ENCODE data around the gene ERBB4.

Gene ERBB4

DNA sequence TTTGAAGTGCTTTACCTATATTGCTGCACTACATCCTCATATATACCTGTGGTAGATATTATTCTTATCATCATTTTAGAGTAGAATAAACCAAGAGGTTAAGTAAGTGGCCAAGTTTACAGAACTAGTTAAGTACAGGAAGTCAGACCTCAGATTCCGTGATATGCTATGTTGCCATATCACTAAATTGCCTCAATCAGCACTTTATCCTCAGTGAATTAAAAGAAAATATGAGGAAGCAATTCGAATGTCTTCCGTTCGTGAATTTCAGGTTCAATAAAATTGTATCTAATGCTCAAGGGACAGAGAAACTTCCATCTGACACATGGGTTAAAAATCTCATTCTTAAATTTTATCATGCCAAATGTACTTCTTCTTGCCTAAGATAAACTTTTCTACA is 1133.6 kb downstream of the ERBB4 start:
- no peak for DNase-seq (ENCODE audit: low read depth in 1 of 2, low spot score in 1 of 2)
- in situ Hi-C loops (cut with HindIII; ENCODE audit: low pct_unique_long_range_greater_than_20kb, low sequenced_read_pairs), result no loop called here
- no peak for TF ChIP-seq JUND (IDR thresholded peaks at IDR 0.05; ENCODE audit: low read depth)

DNA sequence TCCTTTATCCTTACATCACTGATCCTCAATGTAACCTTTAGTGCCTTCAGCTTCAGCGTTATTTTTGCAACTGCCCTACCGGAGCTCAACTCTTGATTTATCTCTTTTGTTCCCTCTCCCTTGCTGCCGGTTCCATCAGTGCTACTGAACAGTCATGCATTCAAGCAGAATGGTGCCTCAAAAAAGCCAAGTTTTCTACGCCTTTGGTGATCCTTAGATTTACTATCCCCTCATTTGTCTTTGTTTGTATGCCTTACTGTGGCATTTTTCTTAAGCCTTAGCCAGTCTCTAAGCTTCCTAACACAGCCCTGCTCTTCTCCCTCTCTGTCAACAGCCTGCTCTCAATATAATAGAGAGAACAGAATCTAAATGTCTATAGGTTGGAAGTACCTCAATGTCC is 1134.5 kb downstream of the ERBB4 start:
- no peak for DNase-seq (ENCODE audit: low read depth in 1 of 2, low spot score in 1 of 2)
- in situ Hi-C loops (cut with HindIII; ENCODE audit: low pct_unique_long_range_greater_than_20kb, low sequenced_read_pairs), result no loop called here
- TF ChIP-seq JUND (IDR thresholded peaks at IDR 0.05; ENCODE audit: low read depth), result no peak

DNA sequence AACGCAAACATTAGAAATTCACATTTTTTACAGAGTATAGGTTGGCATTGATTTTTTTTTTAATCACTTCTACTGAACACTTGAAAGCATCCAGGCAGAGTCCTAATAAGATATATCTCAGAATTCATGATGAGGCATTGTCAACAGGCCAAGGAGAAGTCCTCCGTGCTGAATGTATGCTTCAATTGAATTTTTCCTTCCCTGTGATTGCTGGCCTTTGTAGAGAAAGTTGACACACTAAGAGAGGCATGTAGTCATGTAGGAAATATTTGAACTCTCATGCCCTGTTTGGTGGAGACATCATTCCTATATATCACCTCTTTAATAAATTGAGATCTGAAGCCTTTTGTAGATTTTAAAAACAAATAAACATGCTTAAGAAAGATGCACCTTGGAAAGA is 1137.3 kb downstream of the ERBB4 start:
- in situ Hi-C loops (cut with HindIII; ENCODE audit: low pct_unique_long_range_greater_than_20kb, low sequenced_read_pairs), result no loop called here
- no peak for DNase-seq (ENCODE audit: low read depth in 1 of 2, low spot score in 1 of 2)
- no peak for TF ChIP-seq JUND (IDR thresholded peaks at IDR 0.05; ENCODE audit: low read depth)

DNA sequence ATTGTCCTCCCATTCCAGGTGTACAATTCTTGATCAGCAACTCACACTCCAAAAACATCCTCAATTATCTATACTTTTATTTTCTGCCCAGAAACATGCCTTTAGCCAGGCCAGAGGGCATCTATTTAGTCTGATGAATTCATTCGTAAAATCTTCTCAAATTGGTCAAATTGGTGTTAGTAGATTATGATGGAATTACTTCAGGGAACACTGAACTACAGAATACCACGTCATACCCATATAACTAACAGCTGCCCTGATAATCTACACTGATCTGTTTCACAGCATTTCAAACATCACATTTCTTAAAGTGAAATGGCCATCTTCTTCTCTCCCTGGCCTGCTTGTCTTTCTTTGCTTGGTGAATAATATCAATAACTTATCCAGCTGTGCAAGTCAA is 1140.8 kb downstream of the ERBB4 start:
- no peak for DNase-seq (ENCODE audit: low read depth in 1 of 2, low spot score in 1 of 2)
- in situ Hi-C loops (cut with HindIII; ENCODE audit: low pct_unique_long_range_greater_than_20kb, low sequenced_read_pairs), result no loop called here
- TF ChIP-seq JUND (IDR thresholded peaks at IDR 0.05; ENCODE audit: low read depth), result no peak

DNA sequence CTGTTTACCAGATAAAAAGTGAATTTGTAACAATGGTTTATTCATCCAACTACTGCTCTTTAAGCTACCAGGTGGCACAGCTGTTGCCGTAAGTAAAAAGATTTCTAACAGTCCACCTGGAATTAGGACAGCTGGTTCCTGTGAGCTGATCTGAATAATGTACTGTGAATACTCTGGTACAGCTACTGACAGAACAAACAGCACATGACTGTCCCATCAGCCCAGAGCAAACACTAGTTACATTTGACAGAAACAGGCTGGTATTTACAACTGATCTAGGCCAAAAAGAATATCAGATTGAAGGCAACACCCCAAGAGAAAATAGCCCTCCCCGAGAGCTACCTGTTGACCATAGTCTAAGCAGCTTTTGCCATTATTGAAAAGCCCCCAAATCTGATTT is 1141.8 kb downstream of the ERBB4 start:
- in situ Hi-C loops (cut with HindIII; ENCODE audit: low pct_unique_long_range_greater_than_20kb, low sequenced_read_pairs), result no loop called here
- peak; percentile 67; the same call in 1 of the 2 replicates for TF ChIP-seq JUND (IDR thresholded peaks at IDR 0.05; ENCODE audit: low read depth)
- DNase-seq (ENCODE audit: low read depth in 1 of 2, low spot score in 1 of 2), result peak in 1 of 2 experiments; percentile 91

DNA sequence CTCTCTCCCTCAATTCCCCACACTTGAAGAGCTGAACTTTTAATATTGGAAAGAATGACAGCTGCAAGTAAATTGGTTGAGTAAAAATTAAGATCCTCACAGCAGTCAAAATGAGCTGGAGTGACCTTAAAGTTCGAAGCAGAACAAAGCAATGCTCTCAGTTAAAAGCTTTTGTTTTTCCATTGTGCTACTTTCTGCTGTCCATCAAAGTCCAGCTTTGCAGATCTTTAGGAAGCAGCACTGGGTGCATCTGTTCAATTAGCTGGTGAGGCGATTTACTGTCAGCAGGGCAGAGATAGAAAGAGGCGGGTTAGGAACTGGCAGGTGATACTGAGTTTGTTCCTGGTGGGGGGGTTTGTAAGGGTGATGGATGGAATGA is 1147.4 kb downstream of the ERBB4 start:
- no peak for DNase-seq (ENCODE audit: low read depth in 1 of 2, low spot score in 1 of 2)

DNA sequence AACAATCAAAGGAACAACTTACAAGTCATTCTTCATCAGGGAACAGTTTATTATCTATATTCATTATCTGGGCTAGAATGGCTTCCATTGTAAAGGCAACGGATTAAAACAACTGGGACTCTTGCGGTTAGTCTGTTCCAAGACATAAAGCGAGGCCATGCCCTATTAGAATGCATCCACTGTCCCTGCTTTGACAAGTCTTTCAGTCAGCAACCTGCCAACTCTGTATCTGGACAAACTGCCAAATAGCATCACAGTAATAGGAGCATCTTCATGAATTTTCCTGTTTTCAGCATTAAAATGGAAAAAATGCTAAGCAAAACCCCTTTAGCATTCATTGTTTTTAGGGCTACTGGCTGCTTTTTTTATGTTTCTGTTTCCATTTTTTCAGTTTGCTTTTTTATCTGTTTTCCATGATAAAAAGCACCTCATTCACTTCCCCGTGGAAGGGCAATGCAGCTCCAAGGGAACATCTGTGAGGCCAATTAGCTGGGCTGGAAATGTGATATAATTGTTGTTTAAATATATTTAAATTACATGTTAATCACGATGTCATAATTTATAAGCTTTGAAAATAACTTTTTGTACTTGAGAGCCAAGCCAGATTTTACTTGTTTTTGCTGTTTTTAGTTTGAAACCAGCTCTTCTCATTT is 1147.9 kb downstream of the ERBB4 start:
- no peak for DNase-seq (ENCODE audit: low read depth in 1 of 2, low spot score in 1 of 2)
- no peak for TF ChIP-seq JUND (IDR thresholded peaks at IDR 0.05; ENCODE audit: low read depth)
- in situ Hi-C loops (cut with HindIII; ENCODE audit: low pct_unique_long_range_greater_than_20kb, low sequenced_read_pairs), result no loop called here

More for the DNA sequence above, 1147.4 kb downstream of the ERBB4 start:
- TF ChIP-seq JUND (IDR thresholded peaks at IDR 0.05; ENCODE audit: low read depth), result no peak
- in situ Hi-C loops (cut with HindIII; ENCODE audit: low pct_unique_long_range_greater_than_20kb, low sequenced_read_pairs), result no loop called here

DNA sequence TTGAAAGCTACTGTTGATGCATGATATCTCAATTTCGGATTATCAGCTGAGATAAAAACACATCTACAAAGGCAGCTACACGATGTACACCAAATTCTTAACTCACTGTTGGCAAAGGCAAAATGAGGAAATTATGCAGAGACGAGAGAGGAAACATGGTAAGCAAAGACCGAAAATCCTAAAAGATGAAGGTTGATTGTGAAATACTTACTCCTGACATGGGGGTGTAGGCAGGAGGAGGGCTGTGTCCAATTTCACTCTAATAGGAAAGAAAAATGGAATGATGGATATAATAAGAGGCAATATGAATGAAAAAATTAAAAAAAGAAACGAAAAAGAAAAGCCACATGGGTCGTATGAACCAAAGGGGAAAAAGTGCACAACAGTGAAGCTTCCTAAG is 1150.9 kb downstream of the ERBB4 start:
- DNase-seq (ENCODE audit: low read depth in 1 of 2, low spot score in 1 of 2), result no peak
- in situ Hi-C loops (cut with HindIII; ENCODE audit: low pct_unique_long_range_greater_than_20kb, low sequenced_read_pairs), result no loop called here
- no peak for TF ChIP-seq JUND (IDR thresholded peaks at IDR 0.05; ENCODE audit: low read depth)

DNA sequence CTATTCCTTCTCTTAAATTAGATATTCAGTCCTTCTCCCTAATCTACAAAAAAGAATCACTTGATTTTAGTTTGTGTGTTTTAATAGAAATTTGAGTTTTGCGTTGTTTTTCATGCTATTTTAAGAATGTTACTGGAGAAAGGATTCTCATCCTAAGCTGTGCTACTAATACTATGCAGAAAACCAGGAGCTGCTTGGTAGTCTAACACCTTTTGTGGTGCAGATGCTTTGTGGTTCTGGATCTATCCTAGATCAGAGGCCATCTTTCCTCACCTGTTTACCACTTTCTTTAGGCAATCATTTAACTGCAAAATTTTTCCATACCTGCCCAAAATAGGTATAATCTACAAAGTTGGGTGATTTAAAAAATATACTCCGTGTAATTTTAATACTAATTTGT is 1158.6 kb downstream of the ERBB4 start:
- DNase-seq (ENCODE audit: low read depth in 1 of 2, low spot score in 1 of 2), result no peak
- TF ChIP-seq JUND (IDR thresholded peaks at IDR 0.05; ENCODE audit: low read depth), result no peak
- in situ Hi-C loops (cut with HindIII; ENCODE audit: low pct_unique_long_range_greater_than_20kb, low sequenced_read_pairs), result no loop called here

DNA sequence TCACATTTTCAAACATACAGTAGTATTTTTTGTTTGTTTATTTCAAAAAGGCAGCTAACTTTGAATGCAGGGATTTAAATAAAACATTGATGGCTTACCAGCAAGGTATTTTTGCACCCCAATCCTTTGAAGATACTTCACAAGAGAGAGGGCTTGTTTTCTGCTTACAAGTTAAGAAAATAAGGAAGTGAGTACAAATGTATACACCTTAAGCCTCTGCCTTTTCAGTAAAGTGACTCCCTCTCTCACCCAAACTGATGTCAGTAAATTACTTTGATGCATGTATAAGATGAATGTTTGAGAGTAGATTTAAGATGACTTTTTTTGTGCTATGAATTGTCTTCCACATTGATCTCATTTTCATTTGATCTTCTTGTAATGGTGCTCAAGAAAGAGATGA is 1162.2 kb downstream of the ERBB4 start:
- in situ Hi-C loops (cut with HindIII; ENCODE audit: low pct_unique_long_range_greater_than_20kb, low sequenced_read_pairs), result no loop called here
- DNase-seq (ENCODE audit: low read depth in 1 of 2, low spot score in 1 of 2), result no peak
- no peak for TF ChIP-seq JUND (IDR thresholded peaks at IDR 0.05; ENCODE audit: low read depth)

DNA sequence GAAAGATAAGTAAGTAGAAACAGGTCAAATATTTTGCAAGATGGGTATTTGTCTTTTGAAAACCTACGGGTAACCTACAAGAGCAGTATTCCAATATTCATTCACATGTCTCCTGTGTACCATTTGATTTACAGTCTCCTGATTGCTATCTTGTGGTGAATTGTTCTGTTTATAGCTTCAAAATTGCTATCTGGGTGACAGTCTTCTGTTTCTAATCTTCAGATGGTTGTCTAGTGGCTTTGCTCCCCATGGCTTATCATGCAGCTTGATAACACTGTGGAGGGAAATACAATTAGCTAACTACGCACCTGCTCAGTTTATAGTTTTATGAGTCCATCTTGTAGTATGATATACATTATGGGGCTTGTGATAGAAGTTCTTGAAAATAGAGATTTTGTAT is 1165.4 kb downstream of the ERBB4 start:
- TF ChIP-seq JUND (IDR thresholded peaks at IDR 0.05; ENCODE audit: low read depth), result no peak
- no peak for DNase-seq (ENCODE audit: low read depth in 1 of 2, low spot score in 1 of 2)
- in situ Hi-C loops (cut with HindIII; ENCODE audit: low pct_unique_long_range_greater_than_20kb, low sequenced_read_pairs), result no loop called here

DNA sequence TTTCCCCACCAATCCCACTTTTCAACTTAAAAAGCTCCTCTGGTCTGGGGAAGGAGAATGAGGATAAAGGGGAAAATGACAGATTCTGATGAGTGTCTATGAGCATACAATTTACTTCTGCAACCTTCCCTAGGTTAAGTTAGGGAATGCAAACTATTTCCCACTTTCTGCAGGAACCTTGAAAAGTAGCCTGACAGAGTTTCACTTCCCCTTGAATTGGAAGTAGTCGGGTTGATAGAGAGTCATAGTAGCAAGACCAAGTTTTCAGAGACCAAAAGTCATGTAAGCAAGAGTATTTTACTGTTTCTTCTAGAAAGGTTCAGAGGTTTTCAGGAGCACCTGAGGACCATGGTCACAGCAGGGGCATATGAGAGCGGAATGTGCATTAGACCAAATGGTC is 1167.1 kb downstream of the ERBB4 start:
- no peak for TF ChIP-seq JUND (IDR thresholded peaks at IDR 0.05; ENCODE audit: low read depth)
- in situ Hi-C loops (cut with HindIII; ENCODE audit: low pct_unique_long_range_greater_than_20kb, low sequenced_read_pairs), result no loop called here
- DNase-seq (ENCODE audit: low read depth in 1 of 2, low spot score in 1 of 2), result no peak

DNA sequence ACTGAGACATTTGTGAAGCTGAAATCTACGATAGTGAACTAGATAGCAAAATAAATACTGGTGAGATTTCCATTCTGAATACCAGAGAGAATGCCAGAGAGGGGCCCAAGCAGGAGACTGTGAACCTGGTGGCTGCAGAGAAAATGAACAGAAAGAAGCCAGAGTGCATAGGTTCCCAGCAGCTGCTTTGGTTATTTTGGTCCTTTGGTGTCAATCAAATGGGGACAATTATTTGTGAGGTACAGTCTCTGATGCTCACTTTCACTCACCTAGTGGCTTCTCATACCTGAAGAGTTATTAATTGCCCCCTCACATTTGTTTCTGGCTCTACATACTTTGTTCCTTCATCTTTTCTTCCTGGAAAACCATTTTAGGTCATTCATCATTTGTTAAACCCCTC is 1170.1 kb downstream of the ERBB4 start:
- DNase-seq (ENCODE audit: low read depth in 1 of 2, low spot score in 1 of 2), result no peak
- in situ Hi-C loops (cut with HindIII; ENCODE audit: low pct_unique_long_range_greater_than_20kb, low sequenced_read_pairs), result no loop called here
- TF ChIP-seq JUND (IDR thresholded peaks at IDR 0.05; ENCODE audit: low read depth), result no peak

DNA sequence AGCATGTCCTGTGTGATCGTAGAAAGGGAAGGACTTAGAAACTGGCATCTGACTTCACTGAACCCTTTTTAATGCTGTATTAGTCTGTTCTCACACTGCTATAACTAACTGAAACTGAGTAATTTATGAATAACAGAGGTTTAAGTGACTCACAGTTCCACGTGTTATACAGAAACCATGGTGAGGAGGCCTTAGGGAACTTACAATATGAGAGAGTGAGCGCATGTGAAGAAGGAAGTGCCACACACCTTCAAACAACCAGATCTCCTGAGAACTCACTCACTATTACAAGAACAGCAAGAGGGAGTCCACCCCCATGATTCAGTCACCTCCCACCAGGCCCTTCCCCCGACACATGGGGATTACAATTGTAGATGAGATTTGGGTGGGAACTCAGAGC is 1170.9 kb downstream of the ERBB4 start:
- TF ChIP-seq JUND (IDR thresholded peaks at IDR 0.05; ENCODE audit: low read depth), result no peak
- in situ Hi-C loops (cut with HindIII; ENCODE audit: low pct_unique_long_range_greater_than_20kb, low sequenced_read_pairs), result no loop called here
- DNase-seq (ENCODE audit: low read depth in 1 of 2, low spot score in 1 of 2), result no peak
